Mesenchymal stem cell (in vitro differentiated cells and primary cell): ENCODE measurements around the gene LRRFIP1.

Experiments
- DNase-seq: peaks from one replicate; pipeline ENCODE4 v3.0.0-alpha.2; 2013
- H2AFZ ChIP-seq: one replicate; pipeline ENCODE4 v1.6.1; 2013; ENCODE audit warnings: low read depth, mild to moderate bottlenecking, control low read depth, inconsistent platforms, low read length, moderate library complexity
- H2AK5ac ChIP-seq: 2 replicates; pipeline ENCODE4 v1.6.1; 2013; ENCODE audit warnings: low read length, moderate library complexity, mild to moderate bottlenecking, inconsistent platforms; ENCODE audit not compliant: severe bottlenecking
- H2BK120ac ChIP-seq: one replicate; pipeline ENCODE4 v1.6.1; 2013; ENCODE audit warnings: low read depth, mild to moderate bottlenecking, inconsistent platforms, low read length, moderate library complexity
- H2BK12ac ChIP-seq, 2 experiments: one replicate each; pipeline ENCODE4 v1.6.1; 2013; ENCODE audit warnings: inconsistent platforms in 2 of 2, low read length in 2 of 2, mild to moderate bottlenecking in 2 of 2, moderate library complexity in 2 of 2, control low read depth in 1 of 2
- H2BK15ac ChIP-seq: one replicate; pipeline ENCODE4 v1.6.1; 2013; ENCODE audit warnings: mild to moderate bottlenecking, low read depth, inconsistent platforms; ENCODE audit not compliant: poor library complexity, severe bottlenecking
- H2BK5ac ChIP-seq: 2 replicates; pipeline ENCODE4 v1.6.1; 2013; ENCODE audit warnings: low read depth, mild to moderate bottlenecking, low read length, control low read depth, inconsistent platforms; ENCODE audit not compliant: poor library complexity, severe bottlenecking
- H3K14ac ChIP-seq, 2 experiments: one replicate each; pipeline ENCODE4 v1.6.1; 2013; ENCODE audit warnings: inconsistent platforms in 2 of 2, low read length in 2 of 2, control low read depth in 1 of 2, mild to moderate bottlenecking in 1 of 2, moderate library complexity in 1 of 2
- H3K18ac ChIP-seq, 2 experiments: one replicate each; pipeline ENCODE4 v1.6.1; 2013; ENCODE audit warnings: inconsistent platforms in 2 of 2, low read length in 2 of 2, control low read depth in 1 of 2, low read depth in 1 of 2, mild to moderate bottlenecking in 1 of 2
- H3K23ac ChIP-seq, 2 experiments: one replicate each; pipeline ENCODE4 v1.6.1; 2013; ENCODE audit warnings: inconsistent platforms in 2 of 2, low read length in 2 of 2, mild to moderate bottlenecking in 2 of 2, moderate library complexity in 2 of 2, control low read depth in 1 of 2
- H3K27ac ChIP-seq: 2 replicates; pipeline ENCODE4 v1.5.1; 2013; ENCODE audit warnings: mild to moderate bottlenecking, moderate library complexity, low read length, control low read depth, inconsistent platforms; ENCODE audit not compliant: poor library complexity, severe bottlenecking
- H3K27me3 ChIP-seq, 2 experiments: 2 replicates each; pipeline versions ENCODE4 v1.6.1 to v1.7.0; 2013; ENCODE audit warnings: low read length in 2 of 2, mild to moderate bottlenecking in 2 of 2, moderate library complexity in 2 of 2, control low read depth in 1 of 2, inconsistent platforms in 1 of 2; ENCODE audit not compliant: control insufficient read depth in 1 of 2, insufficient read depth in 1 of 2
- H3K36me3 ChIP-seq, 2 experiments: 2 replicates each; pipeline versions ENCODE4 v1.6.1 to v1.7.0; 2013; ENCODE audit warnings: low read length in 2 of 2, control low read depth in 1 of 2, inconsistent platforms in 1 of 2, low read depth in 1 of 2, mild to moderate bottlenecking in 1 of 2; ENCODE audit not compliant: insufficient read depth in 2 of 2, control insufficient read depth in 1 of 2
- H3K4ac ChIP-seq, 2 experiments: one replicate each; pipeline ENCODE4 v1.6.1; 2013; ENCODE audit warnings: inconsistent platforms in 2 of 2, low read length in 2 of 2, mild to moderate bottlenecking in 2 of 2, moderate library complexity in 2 of 2, control low read depth in 1 of 2, low read depth in 1 of 2
- H3K4me1 ChIP-seq: 2 replicates; pipeline ENCODE4 v1.6.1; 2013; ENCODE audit warnings: low read depth, low read length, control low read depth; ENCODE audit not compliant: control insufficient read depth, insufficient read depth
- H3K4me2 ChIP-seq: 2 replicates; pipeline ENCODE4 v1.6.1; 2013; ENCODE audit warnings: low read length, mild to moderate bottlenecking, inconsistent platforms; ENCODE audit not compliant: poor library complexity, severe bottlenecking
- H3K4me3 ChIP-seq, 2 experiments: 2 replicates each; pipeline versions ENCODE4 v1.5.1 to v1.7.0; 2013; ENCODE audit warnings: low read length in 2 of 2, mild to moderate bottlenecking in 2 of 2, control low read depth in 1 of 2, low read depth in 1 of 2; ENCODE audit not compliant: insufficient read depth in 1 of 2
- H3K79me1 ChIP-seq: replicated peaks from 2 replicates; pipeline ENCODE4 v1.6.1; 2013; ENCODE audit warnings: mild to moderate bottlenecking, control low read depth, low read length, inconsistent platforms; ENCODE audit not compliant: poor library complexity, severe bottlenecking
- H3K9ac ChIP-seq: 2 replicates; pipeline ENCODE4 v1.7.0; 2013; ENCODE audit warnings: mild to moderate bottlenecking, low read length, moderate library complexity
- H3K9me3 ChIP-seq: 2 replicates; pipeline ENCODE4 v1.7.0; 2013; ENCODE audit warnings: mild to moderate bottlenecking, low read length; ENCODE audit not compliant: control insufficient read depth
- H4K8ac ChIP-seq: one replicate; pipeline ENCODE4 v1.6.1; 2013; ENCODE audit warnings: inconsistent platforms, mild to moderate bottlenecking, low read length, moderate library complexity
- H4K91ac ChIP-seq: one replicate; pipeline ENCODE4 v1.6.1; 2013; ENCODE audit warnings: mild to moderate bottlenecking, low read length, inconsistent platforms
- WGBS: methylation state at CpG from one replicate; pipeline ENCODE4 v1.1.7; 2013; ENCODE audit warnings: mixed read lengths; 5-methylcytosine and 5-hydroxymethylcytosine counted together

The LRRFIP1 gene

GRCh38 chr2:237625216-237625705, 2.1 kb upstream of the LRRFIP1 start:
- no peaks in the 10 kb centered on the region for H3K9me3 ChIP-seq
- H3K4ac ChIP-seq: no peak overlapping the region
- DNase-seq: no peak
- H3K4me1 ChIP-seq: peaks cover 11% of the 10 kb centered on the region
- peaks cover 7% of the 10 kb centered on the region for H3K79me1 ChIP-seq
- no peak overlapping the region for H2BK5ac ChIP-seq
- H2BK15ac ChIP-seq: no peak overlapping the region
- H2BK120ac ChIP-seq: no peak overlapping the region
- H3K9ac ChIP-seq: no peak overlapping the region
- H3K27ac ChIP-seq: no peak overlapping the region
- H4K91ac ChIP-seq: no peak overlapping the region
- H3K14ac ChIP-seq: no peak overlapping the region
- H4K8ac ChIP-seq: no peak overlapping the region
- no peak overlapping the region for H2AFZ ChIP-seq
- H3K4me2 ChIP-seq: no peak overlapping the region
- H3K18ac ChIP-seq: no peak overlapping the region
- H3K4me3 ChIP-seq: no peak overlapping the region
- H3K23ac ChIP-seq: no peak overlapping the region
- WGBS: 70% methylated on average over 10 of the region's 10 CpGs
- H3K27me3 ChIP-seq: no peaks in the 10 kb centered on the region
- peaks cover under 1 to 4% of the 10 kb centered on the region in 2 experiments for H3K36me3 ChIP-seq
- H2AK5ac ChIP-seq: no peak overlapping the region
- H2BK12ac ChIP-seq: no peak overlapping the region

- H3K27me3 ChIP-seq: no peaks in the 10 kb centered on the region
- peaks cover 6 to 10% of the 10 kb centered on the region in 2 experiments for H3K36me3 ChIP-seq
- no peak for DNase-seq
- H3K79me1 ChIP-seq: peaks cover 12% of the 10 kb centered on the region
- H3K4me1 ChIP-seq: peaks cover 16% of the 10 kb centered on the region
- H3K27ac ChIP-seq: no peak overlapping the region
- no peak overlapping the region for H2AK5ac ChIP-seq
- H3K23ac ChIP-seq: no peak overlapping the region
- no peak overlapping the region for H3K4me3 ChIP-seq
- no peaks in the 10 kb centered on the region for H3K9me3 ChIP-seq
- H3K4me2 ChIP-seq: no peak overlapping the region
- H2BK5ac ChIP-seq: no peak overlapping the region
- no peak overlapping the region for H3K14ac ChIP-seq
- 72% methylated on average over 6 of the region's 6 CpGs for WGBS
- H3K9ac ChIP-seq: no peak overlapping the region
- no peak overlapping the region for H4K8ac ChIP-seq
- no peak overlapping the region for H3K18ac ChIP-seq
- H4K91ac ChIP-seq: no peak overlapping the region
- no peak overlapping the region for H2BK12ac ChIP-seq
- no peak overlapping the region for H2BK15ac ChIP-seq
- no peak overlapping the region for H2AFZ ChIP-seq
- no peak overlapping the region for H2BK120ac ChIP-seq
- no peak overlapping the region for H3K4ac ChIP-seq
Observed at GRCh38 chr2:237625777-237626176, 1.6 kb upstream of the LRRFIP1 start.

DNA sequence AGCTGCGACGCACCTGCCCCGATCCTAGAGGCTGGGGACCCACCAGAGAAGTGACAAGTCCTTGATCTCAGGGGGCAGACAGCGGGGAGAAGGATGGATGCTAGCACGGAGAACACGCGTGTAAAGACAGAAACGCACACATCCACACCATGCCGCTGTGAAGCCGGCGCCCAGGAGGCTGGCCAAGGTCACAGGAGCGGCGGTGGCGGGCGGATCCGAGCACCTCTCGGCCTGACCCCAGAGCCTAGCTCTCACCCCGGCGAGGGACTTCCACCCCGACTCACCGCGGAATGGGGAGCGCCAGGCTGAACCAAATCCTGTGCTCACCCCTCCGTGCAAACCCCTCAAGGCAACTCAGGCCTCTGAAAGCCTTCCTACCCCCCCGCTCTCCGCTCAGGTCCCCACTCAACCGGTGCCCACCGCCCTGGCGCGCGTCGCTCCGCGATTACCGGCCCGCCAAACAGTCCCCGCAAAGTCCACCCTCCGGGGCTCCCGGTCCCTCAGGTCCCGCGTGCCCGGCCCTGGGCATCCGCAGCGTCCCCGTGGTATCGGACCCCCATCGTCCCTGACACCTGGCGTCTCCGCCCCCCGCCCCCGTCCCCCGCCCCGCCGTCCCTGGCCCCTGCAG, 460 bp upstream of the LRRFIP1 start:
- Histone ChIP-seq H3K79me1 (peaks cover 17% of the 10 kb centered on the region), H3K27me3 (no peaks in the 10 kb centered on the region), H2AK5ac (no peak overlapping the region), H2BK12ac (peak overlapping the region in 1 of 2 experiments; percentile 60), H2BK120ac (peak overlapping the region; percentile 71), H3K4me1 (peaks cover 26% of the 10 kb centered on the region), H3K9me3 (no peaks in the 10 kb centered on the region), H3K4me3 (peak overlapping the region; percentile 78 to 80), H3K4ac (peak overlapping the region; percentile 56 to 61), H3K4me2 (peak overlapping the region; percentile 80), H3K36me3 (peaks cover 11 to 17% of the 10 kb centered on the region in 2 experiments), H4K8ac (peak overlapping the region; percentile 80), H3K27ac (no peak overlapping the region), H3K18ac (peak overlapping the region; percentile 59 to 84), H3K9ac (peak overlapping the region; percentile 83), H4K91ac (peak overlapping the region; percentile 25), H3K14ac (no peak overlapping the region), H3K23ac (peak overlapping the region in 1 of 2 experiments; percentile 83), H2BK15ac (peak overlapping the region; percentile 68), H2BK5ac (no peak overlapping the region), H2AFZ (peak overlapping the region; percentile 84)
- no peak for DNase-seq
- 20% methylated on average over 45 of the region's 54 CpGs for WGBS

DNA sequence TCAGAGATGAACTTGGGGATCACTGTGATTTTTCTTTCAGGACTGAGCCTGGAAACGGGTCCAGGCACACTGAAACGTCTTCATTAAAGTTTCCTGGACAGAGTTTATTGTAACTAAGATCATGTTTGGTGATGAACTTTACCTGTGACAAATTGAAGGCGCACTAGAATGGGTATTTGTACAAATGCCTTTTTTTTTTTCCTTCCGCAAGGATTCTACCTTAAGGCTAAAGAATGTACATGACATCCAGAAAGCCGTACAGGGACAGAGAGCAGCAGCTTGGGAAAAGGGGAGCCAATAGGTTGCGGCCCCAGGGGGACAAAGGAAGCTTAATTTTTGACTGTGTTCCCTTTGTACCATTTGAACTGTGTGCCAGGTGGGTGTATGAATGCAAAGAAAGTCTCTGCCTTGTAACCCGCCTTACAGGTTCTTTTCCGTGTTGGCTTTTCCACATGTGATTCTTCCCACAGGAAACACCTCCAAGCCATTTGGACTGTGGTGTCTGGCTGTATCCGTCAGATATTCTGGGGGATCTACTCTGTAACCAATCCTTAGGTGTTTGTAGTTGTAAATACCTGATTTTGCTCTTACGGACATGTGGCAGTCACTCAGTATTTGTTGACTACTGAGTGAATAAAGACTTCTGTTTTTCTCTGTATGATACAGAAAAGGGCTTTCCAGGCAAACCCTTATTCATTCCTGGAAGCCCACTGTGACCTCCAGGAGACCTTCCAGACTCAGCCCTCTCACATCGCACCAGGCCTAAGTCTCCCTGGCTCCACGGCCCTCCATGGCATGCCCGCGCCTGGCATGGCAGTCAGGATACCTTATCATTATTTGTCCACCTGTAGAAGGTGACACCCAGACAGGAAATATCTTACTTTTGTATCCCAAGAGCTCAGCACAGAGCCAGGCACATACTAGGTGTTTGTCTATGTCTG, 1.1 kb downstream of the LRRFIP1 start:
- Histone ChIP-seq H3K79me1 (peaks cover 32% of the 10 kb centered on the region), H2BK120ac (no peak overlapping the region), H3K27me3 (no peaks in the 10 kb centered on the region), H3K4ac (peak overlapping the region; percentile 60 to 71), H2AFZ (no peak overlapping the region), H3K27ac (no peak overlapping the region), H3K9ac (peak overlapping the region; percentile 95), H2AK5ac (no peak overlapping the region), H3K4me1 (peaks cover 32% of the 10 kb centered on the region), H3K36me3 (peaks cover 24 to 26% of the 10 kb centered on the region in 2 experiments), H4K91ac (no peak overlapping the region), H2BK5ac (no peak overlapping the region), H4K8ac (no peak overlapping the region), H3K23ac (peak overlapping the region in 1 of 2 experiments; percentile 91), H2BK15ac (no peak overlapping the region), H3K18ac (peak overlapping the region; percentile 40 to 75), H3K9me3 (no peaks in the 10 kb centered on the region), H2BK12ac (peak overlapping the region in 1 of 2 experiments; percentile 84), H3K14ac (no peak overlapping the region), H3K4me2 (peak overlapping the region; percentile 82), H3K4me3 (peak overlapping the region; percentile 80 to 97)
- WGBS: 73% methylated on average over 12 of the region's 14 CpGs
- DNase-seq: no peak
